HG03469 (cell line): Measurements from ENCODE around the gene JCAD.

Experiments used
- ATAC-seq: cut with Tn5 transposase; IDR thresholded peaks from one replicate; pipeline ENCODE4 v1.9.1; 2021; ENCODE audit warnings: mild to moderate bottlenecking, moderate library complexity, moderate number of reproducible peaks; ENCODE audit not compliant: unreplicated experiment

JCAD gene

GRCh38 chr10:30073045-30073766 is 13.8 kb upstream of the JCAD start:
- no peak for ATAC-seq

- ATAC-seq: no peak
These were observed 12.7 kb upstream of the JCAD start for GRCh38 chr10:30072068-30072467.

- ATAC-seq: no peak
These were observed 10.8 kb upstream of the JCAD start for GRCh38 chr10:30070001-30070685.

GRCh38 chr10:30068492-30069223 is 9.3 kb upstream of the JCAD start:
- ATAC-seq: no peak

- no peak for ATAC-seq
These were observed 3.7 kb upstream of the JCAD start for GRCh38 chr10:30063099-30063498.

GRCh38 chr10:30062582-30062981 is 3.2 kb upstream of the JCAD start:
- no peak for ATAC-seq

- ATAC-seq: no peak
These were observed 2.7 kb upstream of the JCAD start for GRCh38 chr10:30062090-30062489.

GRCh38 chr10:30058570-30059132 is 735 bp downstream of the JCAD start:
- ATAC-seq: no peak

- no peak for ATAC-seq
These were observed 1.4 kb downstream of the JCAD start for GRCh38 chr10:30057894-30058556.

- no peak for ATAC-seq
These were observed 2.0 kb downstream of the JCAD start for GRCh38 chr10:30057421-30057841.

- ATAC-seq: no peak
These were observed 2.5 kb downstream of the JCAD start for GRCh38 chr10:30056767-30057355.

- no peak for ATAC-seq
These were observed 3.1 kb downstream of the JCAD start for GRCh38 chr10:30056281-30056680.

GRCh38 chr10:30055226-30055662 is 4.1 kb downstream of the JCAD start:
- no peak for ATAC-seq

- no peak for ATAC-seq
These were observed 7.3 kb downstream of the JCAD start for GRCh38 chr10:30052062-30052461.

GRCh38 chr10:30051220-30051619 is 8.2 kb downstream of the JCAD start:
- no peak for ATAC-seq

GRCh38 chr10:30050411-30050810 is 9.0 kb downstream of the JCAD start:
- ATAC-seq: no peak

GRCh38 chr10:30048768-30049517 is 10.4 kb downstream of the JCAD start:
- ATAC-seq: no peak

GRCh38 chr10:30047924-30048531 is 11.4 kb downstream of the JCAD start:
- ATAC-seq: no peak

GRCh38 chr10:30047430-30047829 is 12.0 kb downstream of the JCAD start:
- ATAC-seq: peak; percentile 55
